ENCODE data around the gene HAUS7.
"Not testable (repeated sequence)": the region's sequence is repeated elsewhere in the genome, so short reads cannot be mapped to it uniquely, and the experiment has no call there.

The HAUS7 gene

DNA sequence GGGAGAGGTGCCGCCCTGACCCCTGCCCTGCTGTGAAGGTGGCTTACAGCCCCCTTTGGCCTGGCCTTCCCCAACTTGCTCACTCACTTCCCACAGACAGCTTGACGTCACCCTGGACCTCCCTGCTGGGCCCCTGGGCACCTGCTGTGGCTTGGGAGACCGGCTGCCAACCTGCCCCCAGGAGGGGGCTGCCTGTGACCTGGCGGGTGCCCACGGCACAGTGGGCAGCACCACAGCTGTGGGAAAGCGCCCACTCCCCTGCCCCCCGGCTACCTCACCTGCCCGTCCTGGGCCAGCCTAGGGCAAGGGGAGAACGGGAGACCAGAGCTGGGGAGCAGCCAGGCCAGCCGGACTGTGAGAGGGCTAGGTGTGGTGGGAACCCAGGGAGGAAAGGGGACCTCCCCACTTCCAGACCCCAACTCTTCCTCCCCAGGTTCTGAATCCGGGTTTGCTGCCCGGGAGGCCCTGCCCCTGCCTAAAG is 61.5 kb downstream of the HAUS7 start:
- Histone ChIP-seq H3K27ac (ENCODE audit: low read depth, low read length, severe bottlenecking) (no peak overlapping the region), H3K9me3 (ENCODE audit: control insufficient read depth, low read length) (no peaks in the 10 kb centered on the region), H3K4me1 (ENCODE audit: control insufficient read depth, insufficient read depth, low read length, poor library complexity, severe bottlenecking) (no peaks in the 10 kb centered on the region), H3K4me3 (ENCODE audit: extremely low read depth, insufficient read depth, low read length, poor library complexity, severe bottlenecking) (no peak overlapping the region), H3K36me3 (ENCODE audit: control insufficient read depth, insufficient read depth, low read length) (no peaks in the 10 kb centered on the region)
- 90% methylated on average over 2 of the region's 12 CpGs; no CpG with 5 or more reads in 1 of the 2 experiments for WGBS, 2 experiments (ENCODE audit: insufficient coverage in 2 of 2)

DNA sequence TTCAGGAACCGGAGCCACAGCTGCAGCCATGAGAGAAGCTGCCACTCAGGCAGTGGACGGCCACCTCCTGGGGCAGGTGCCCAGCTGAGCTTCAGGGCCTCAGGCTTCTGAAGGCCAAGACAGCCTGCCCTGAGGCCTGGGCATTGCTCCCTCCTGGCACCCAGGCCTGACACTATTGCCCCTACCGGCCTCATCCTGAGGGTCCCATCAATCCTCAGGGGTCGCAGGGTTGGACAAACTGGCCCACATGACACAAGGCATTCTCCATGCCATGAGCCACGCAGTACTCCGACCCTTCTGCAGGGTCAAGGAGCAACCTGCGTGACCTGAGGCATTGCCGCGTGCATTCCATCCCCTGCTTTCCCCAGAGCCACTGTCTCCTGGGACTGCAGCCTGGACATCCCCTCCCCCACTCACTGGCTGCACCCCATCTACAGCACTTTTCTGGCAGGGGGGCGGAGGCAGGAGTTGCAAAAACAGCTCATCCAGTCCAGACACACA is 62.1 kb downstream of the HAUS7 start:
- WGBS, 2 experiments (ENCODE audit: insufficient coverage in 2 of 2), result 81 to 94% methylated on average over 5 to 8 of the region's 10 CpGs
- Histone ChIP-seq H3K27ac (ENCODE audit: low read depth, low read length, severe bottlenecking) (no peak overlapping the region), H3K36me3 (ENCODE audit: control insufficient read depth, insufficient read depth, low read length) (no peaks in the 10 kb centered on the region), H3K9me3 (ENCODE audit: control insufficient read depth, low read length) (no peaks in the 10 kb centered on the region), H3K4me3 (ENCODE audit: extremely low read depth, insufficient read depth, low read length, poor library complexity, severe bottlenecking) (no peak overlapping the region), H3K4me1 (ENCODE audit: control insufficient read depth, insufficient read depth, low read length, poor library complexity, severe bottlenecking) (no peaks in the 10 kb centered on the region)

DNA sequence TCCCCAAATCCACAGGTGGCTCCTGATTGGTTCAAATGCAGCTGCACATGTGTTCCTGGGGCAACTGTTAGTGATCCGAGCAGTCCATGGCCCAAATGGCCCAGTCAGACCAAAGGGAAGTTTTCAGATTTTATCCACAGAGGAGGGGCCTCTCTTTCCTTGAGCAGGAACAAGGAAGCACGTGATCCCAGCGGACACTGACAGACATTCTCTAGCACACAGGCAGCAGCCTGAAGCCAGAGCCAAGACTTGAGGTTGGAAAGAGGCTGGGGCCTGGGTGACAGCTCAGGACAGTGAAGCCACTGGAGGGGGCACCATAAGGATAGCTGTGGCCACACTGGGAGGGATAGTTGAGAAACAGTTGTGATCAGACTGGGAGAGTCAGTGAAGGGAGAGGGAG is 62.6 kb downstream of the HAUS7 start:
- Histone ChIP-seq H3K27ac (ENCODE audit: low read depth, low read length, severe bottlenecking) (no peak overlapping the region), H3K4me1 (ENCODE audit: control insufficient read depth, insufficient read depth, low read length, poor library complexity, severe bottlenecking) (no peaks in the 10 kb centered on the region), H3K36me3 (ENCODE audit: control insufficient read depth, insufficient read depth, low read length) (no peaks in the 10 kb centered on the region), H3K4me3 (ENCODE audit: extremely low read depth, insufficient read depth, low read length, poor library complexity, severe bottlenecking) (no peak overlapping the region), H3K9me3 (ENCODE audit: control insufficient read depth, low read length) (no peaks in the 10 kb centered on the region)
- WGBS, 2 experiments (ENCODE audit: insufficient coverage in 2 of 2), result 86% methylated on average over 1 of the region's 3 CpGs; no CpG with 5 or more reads in 1 of the 2 experiments

DNA sequence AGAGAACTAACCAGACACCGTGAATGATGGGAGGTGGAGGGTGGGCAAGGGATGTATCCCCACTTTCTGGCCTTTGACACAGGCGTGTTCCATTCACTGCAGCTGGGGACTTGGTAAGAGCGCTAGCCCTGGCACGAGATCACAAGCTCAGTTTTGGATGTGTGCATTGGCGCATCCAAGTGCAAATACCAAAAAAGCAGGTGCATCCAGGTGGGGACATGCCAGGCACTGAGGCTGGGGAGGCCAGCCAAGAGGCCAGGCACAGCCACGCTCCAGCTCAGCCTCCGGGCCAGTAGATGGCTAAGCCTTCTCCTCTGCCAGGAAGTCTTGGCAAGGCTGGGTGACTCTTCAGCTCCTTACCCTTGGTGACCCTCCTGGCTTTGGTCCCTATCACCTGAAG is 63.5 kb downstream of the HAUS7 start:
- no peaks in the 10 kb centered on the region for H3K9me3 ChIP-seq (ENCODE audit: control insufficient read depth, low read length)
- H3K27ac ChIP-seq (ENCODE audit: low read depth, low read length, severe bottlenecking), result no peak overlapping the region
- H3K4me1 ChIP-seq (ENCODE audit: control insufficient read depth, insufficient read depth, low read length, poor library complexity, severe bottlenecking), result no peaks in the 10 kb centered on the region
- no peak overlapping the region for H3K4me3 ChIP-seq (ENCODE audit: extremely low read depth, insufficient read depth, low read length, poor library complexity, severe bottlenecking)
- WGBS, 2 experiments (ENCODE audit: insufficient coverage in 2 of 2), result 87 to 100% methylated on average over 3 to 6 of the region's 7 CpGs
- H3K36me3 ChIP-seq (ENCODE audit: control insufficient read depth, insufficient read depth, low read length), result no peaks in the 10 kb centered on the region

DNA sequence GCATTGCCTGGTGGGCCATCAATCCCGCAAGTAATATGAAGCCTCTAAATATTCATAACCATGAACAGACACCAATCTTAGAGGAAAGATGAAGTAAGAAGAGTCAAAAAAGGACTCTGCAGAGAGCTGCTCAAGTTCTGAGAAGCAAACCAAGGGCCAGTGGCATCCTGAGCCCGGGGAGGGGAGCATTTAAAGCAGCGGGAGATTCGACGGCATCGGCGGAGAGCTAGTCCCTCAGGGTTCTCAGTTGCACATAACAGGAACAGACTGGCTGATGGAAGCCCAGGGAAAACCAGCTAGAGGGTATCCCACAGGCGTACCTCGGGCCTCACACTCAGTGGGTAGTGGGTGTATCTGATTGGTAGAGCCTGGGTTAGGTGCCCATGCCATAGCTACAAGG is 64.4 kb downstream of the HAUS7 start:
- Histone ChIP-seq H3K27ac (ENCODE audit: low read depth, low read length, severe bottlenecking) (no peak overlapping the region), H3K9me3 (ENCODE audit: control insufficient read depth, low read length) (no peaks in the 10 kb centered on the region)
- 93 to 100% methylated on average over 4 to 6 of the region's 9 CpGs for WGBS, 2 experiments (ENCODE audit: insufficient coverage in 2 of 2)

DNA sequence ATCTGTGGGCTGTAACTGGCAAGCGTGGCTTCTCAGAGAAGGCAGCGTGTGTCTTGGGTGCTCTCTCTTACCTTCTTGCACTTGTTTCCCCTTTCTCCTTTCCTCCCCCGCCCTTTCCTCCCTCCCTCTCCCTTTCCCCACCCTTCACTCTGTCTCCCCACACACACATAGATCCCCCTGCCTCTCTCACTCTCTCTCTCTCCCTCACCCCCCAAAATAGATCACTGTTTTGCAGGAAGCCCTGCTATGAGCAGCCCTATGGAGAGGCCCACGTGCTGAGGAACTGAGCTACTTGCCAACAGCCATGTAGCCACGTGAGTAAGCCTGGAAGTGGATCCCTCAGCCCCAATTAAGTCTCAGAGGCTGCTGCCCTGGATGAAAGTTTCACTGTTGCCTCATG is 65.0 kb downstream of the HAUS7 start:
- no peaks in the 10 kb centered on the region for H3K36me3 ChIP-seq (ENCODE audit: control insufficient read depth, insufficient read depth, low read length)
- H3K4me1 ChIP-seq (ENCODE audit: control insufficient read depth, insufficient read depth, low read length, poor library complexity, severe bottlenecking), result no peaks in the 10 kb centered on the region
- H3K9me3 ChIP-seq (ENCODE audit: control insufficient read depth, low read length), result no peaks in the 10 kb centered on the region
- no peak overlapping the region for H3K4me3 ChIP-seq (ENCODE audit: extremely low read depth, insufficient read depth, low read length, poor library complexity, severe bottlenecking)
- no CpG with 5 or more reads among the region's 5 CpGs for WGBS, 2 experiments (ENCODE audit: insufficient coverage in 2 of 2)
- H3K27ac ChIP-seq (ENCODE audit: low read depth, low read length, severe bottlenecking), result no peak overlapping the region

More for the DNA sequence above, 64.4 kb downstream of the HAUS7 start:
- Histone ChIP-seq H3K36me3 (ENCODE audit: control insufficient read depth, insufficient read depth, low read length) (no peaks in the 10 kb centered on the region), H3K4me3 (ENCODE audit: extremely low read depth, insufficient read depth, low read length, poor library complexity, severe bottlenecking) (no peak overlapping the region), H3K4me1 (ENCODE audit: control insufficient read depth, insufficient read depth, low read length, poor library complexity, severe bottlenecking) (no peaks in the 10 kb centered on the region)

DNA sequence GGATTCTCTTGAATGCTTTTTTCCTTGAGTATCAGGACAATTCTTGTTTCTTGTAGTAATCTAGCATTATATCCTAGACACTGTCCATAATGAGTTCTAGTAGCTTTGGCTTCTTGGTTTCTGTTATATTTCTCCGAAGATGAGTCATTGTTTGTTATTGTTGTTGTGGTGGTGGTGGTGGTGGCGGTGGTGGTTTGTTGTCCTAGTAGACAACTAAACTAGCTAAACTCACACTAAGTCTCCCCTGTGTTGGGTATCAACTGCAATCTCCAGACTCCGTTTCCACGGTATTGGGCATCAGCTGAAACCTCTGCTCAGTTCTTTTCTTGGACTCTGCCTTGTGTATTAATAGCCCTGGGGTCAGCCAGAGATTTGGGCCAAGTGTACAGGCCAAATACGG is 66.0 kb downstream of the HAUS7 start:
- H3K36me3 ChIP-seq (ENCODE audit: control insufficient read depth, insufficient read depth, low read length); H3K9me3 ChIP-seq (ENCODE audit: control insufficient read depth, low read length); H3K4me3 ChIP-seq (ENCODE audit: extremely low read depth, insufficient read depth, low read length, poor library complexity, severe bottlenecking); H3K4me1 ChIP-seq (ENCODE audit: control insufficient read depth, insufficient read depth, low read length, poor library complexity, severe bottlenecking); H3K27ac ChIP-seq (ENCODE audit: low read depth, low read length, severe bottlenecking): not testable (repeated sequence)
- 84 to 100% methylated on average over 2 to 3 of the region's 5 CpGs for WGBS, 2 experiments (ENCODE audit: insufficient coverage in 2 of 2)

DNA sequence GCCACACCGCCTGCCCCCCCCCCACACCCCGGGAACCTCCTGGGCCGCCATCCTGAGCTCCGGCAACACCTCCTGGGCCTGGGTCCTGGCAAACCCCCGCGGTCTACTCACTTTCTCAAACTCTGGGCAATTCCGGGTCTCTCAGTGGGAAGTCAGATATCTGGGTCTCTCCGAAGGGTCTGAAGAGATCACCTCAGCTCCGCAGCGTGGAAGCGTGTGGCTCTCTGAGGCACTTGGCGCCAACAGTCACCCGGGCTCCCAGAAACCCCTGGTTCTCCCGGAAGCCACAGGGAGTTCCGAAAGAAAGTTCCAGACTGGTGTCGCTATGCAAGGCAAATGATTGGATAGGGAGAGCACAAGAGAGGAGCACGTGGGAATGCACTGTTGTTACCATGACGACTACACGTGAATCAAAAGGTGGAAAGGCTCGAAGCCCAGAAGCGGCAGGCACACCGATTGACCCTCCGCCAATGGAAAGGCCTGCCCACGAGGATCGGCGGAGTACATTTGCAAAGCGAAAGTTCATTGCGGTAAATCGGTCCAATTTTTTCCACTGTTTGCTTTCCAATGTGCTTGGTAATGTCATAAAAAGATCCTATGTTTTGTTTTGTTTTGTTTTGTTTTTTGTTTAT is 69.1 kb downstream of the HAUS7 start, which contains the start of gene PNMA6E:
Gene PNMA6E, minus strand, starts transcription at position 218 of the 632 bp plus-strand sequence. CDS start 2,501 bp downstream, outside the sequence.
- no peaks in the 10 kb centered on the region for H3K4me1 ChIP-seq (ENCODE audit: control insufficient read depth, insufficient read depth, low read length, poor library complexity, severe bottlenecking)
- 86 to 92% methylated on average over 20 to 23 of the region's 29 CpGs for WGBS, 2 experiments (ENCODE audit: insufficient coverage in 2 of 2)
- H3K4me3 ChIP-seq (ENCODE audit: extremely low read depth, insufficient read depth, low read length, poor library complexity, severe bottlenecking), result no peak within 1 kb of the TSS

DNA sequence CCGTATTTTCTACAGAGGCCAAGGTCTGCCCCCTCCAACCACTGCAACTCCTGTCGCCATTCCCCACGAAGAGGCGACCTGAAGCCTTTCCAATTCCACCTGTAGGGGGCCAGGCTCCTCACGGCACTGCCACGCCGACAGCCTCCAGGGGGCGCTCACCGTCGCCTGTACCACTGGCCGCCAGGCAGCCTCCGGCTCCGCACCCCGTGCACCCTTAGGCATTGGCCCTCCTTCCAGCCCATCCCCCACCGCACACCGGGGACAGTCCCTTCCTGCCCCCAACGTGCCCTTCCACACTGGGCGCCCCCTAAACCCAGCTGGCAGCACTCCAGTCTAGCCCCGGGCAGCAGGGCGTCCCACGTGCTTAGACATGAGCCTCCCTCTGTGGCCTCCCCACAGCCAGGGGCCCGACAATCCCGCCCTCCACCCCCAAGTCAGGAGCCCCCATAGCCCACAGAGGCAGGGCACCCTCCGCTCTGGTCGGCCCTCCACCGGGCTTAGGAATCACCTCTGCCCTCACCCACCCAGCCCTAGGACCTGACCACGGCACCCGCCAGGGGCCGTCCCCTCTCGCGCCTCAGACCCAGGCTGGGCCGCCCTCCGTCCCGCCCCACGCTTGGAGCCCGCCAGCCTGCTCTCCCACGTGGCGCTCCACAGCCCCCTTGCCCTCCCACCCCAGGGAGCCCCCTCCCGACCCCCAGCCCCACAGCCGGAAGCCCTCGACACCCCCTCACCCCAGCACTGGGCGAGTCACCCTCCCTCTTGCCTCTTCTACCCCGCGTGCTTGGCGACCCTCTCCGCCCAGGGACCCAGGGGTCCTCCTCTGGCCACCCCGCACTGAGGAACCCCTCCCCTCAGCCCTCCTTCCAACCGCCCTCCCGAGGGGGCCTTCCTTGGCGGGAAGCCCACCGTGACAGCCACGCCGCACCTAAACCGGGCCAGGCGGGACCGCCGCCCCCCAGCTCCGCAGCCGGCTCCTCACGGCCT is 69.9 kb downstream of the HAUS7 start:
- Histone ChIP-seq H3K4me1 (ENCODE audit: control insufficient read depth, insufficient read depth, low read length, poor library complexity, severe bottlenecking) (no peaks in the 10 kb centered on the region), H3K9me3 (ENCODE audit: control insufficient read depth, low read length) (no peaks in the 10 kb centered on the region), H3K27ac (ENCODE audit: low read depth, low read length, severe bottlenecking) (no peak overlapping the region), H3K36me3 (ENCODE audit: control insufficient read depth, insufficient read depth, low read length) (no peaks in the 10 kb centered on the region), H3K4me3 (ENCODE audit: extremely low read depth, insufficient read depth, low read length, poor library complexity, severe bottlenecking) (no peak overlapping the region)
- 7 to 72% methylated on average over 5 to 15 of the region's 60 CpGs for WGBS, 2 experiments (ENCODE audit: insufficient coverage in 2 of 2)

More for the DNA sequence above, 69.1 kb downstream of the HAUS7 start, which contains the start of gene PNMA6E:
- Histone ChIP-seq H3K27ac (ENCODE audit: low read depth, low read length, severe bottlenecking) (no peak within 1 kb of the TSS), H3K36me3 (ENCODE audit: control insufficient read depth, insufficient read depth, low read length) (no peaks in the 10 kb centered on the region), H3K9me3 (ENCODE audit: control insufficient read depth, low read length) (no peaks in the 10 kb centered on the region)

DNA sequence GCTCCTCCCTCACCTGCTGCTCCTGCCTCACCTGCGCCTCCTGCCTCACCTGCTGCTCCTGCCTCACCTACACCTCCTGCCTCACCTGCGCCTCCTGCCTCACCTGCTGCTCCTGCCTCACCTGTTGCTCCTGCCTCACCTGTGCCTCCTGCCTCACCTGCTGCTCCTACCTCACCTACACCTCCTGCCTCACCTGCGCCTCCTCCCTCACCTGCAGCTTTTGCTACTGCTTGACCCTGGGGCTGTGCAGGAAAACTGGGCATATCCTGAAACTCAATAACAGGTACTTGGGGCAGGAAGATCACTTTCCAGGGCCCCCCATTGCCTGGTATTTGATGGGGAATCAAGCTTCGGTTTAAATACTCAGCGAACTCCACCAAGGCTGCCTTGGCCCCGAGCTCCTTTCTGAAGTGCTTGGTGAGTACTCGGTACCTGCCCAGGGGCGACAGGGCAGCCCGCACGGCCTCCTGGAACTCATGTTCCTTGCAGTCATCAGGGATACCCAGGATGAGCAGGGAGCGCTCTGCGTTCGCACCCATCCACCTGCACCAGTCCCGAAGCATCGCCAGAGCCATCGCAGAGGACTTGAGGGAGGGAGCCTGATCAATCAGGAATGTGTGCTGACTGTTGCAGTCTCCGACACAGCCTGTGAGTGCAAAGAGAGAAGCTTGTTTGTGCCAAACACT is 72.0 kb downstream of the HAUS7 start:
- no peaks in the 10 kb centered on the region for H3K4me1 ChIP-seq (ENCODE audit: control insufficient read depth, insufficient read depth, low read length, poor library complexity, severe bottlenecking)
- H3K27ac ChIP-seq (ENCODE audit: low read depth, low read length, severe bottlenecking), result no peak overlapping the region
- H3K36me3 ChIP-seq (ENCODE audit: control insufficient read depth, insufficient read depth, low read length), result no peaks in the 10 kb centered on the region
- no peaks in the 10 kb centered on the region for H3K9me3 ChIP-seq (ENCODE audit: control insufficient read depth, low read length)
- WGBS, 2 experiments (ENCODE audit: insufficient coverage in 2 of 2), result 77 to 87% methylated on average over 5 to 6 of the region's 17 CpGs
- H3K4me3 ChIP-seq (ENCODE audit: extremely low read depth, insufficient read depth, low read length, poor library complexity, severe bottlenecking), result no peak overlapping the region

Measured in mesodermal cell (in vitro differentiated cells).